Putamen (tissue), 1 donor: ENCODE results near the gene MON2.

Experiments used
- DNase-seq: peaks from one replicate; pipeline ENCODE4 v3.0.0-alpha.2; 2016; ENCODE audit warnings: low spot score

Gene MON2

DNA sequence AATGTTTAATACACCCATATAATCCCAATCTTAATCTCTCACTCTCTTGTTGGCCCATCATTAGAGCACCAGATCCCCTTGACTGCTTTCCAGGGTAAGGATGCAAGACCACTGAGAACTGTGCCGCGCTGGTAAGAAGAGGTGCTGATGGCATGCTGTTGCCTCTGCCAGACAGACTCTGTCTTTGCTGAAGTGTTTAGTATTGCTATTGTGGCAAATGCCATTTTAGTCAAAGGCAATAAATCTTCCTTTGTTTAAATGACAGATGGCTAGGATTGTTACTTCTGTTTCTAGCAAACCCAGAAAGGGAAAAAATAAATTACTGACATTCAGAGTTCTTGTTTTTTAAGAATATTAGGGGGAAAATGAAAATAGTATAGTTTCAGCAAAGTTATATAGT lies 152.3 kb downstream of the MON2 start:
- DNase-seq, result no peak

DNA sequence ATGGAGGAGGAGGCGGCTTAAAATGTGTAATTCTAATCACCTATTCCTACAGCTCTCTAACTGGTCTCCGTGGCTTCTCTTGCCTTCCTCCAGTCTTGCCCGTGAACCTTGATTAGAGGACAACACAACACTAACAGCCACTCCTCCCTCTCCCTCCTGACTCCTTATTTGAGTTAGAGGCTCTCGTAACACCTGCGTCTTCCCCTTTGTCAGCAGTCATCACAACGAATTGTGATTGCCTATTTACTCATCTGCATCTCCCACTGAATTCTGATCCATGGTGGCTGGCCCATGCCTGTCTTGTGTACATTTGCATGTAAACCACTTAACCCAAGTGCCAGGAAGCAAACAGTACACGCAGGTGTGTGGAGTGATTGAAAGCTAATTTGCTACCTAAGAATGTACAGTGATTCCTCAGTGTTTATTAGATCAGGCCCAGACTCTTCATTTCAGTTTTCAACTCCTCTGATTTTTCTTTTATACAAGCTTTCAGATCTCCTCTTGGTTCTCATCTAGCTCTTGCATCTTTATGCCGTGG lies 154.5 kb downstream of the MON2 start:
- no peak for DNase-seq

GRCh38 chr12:62622177-62622576 lies 155.6 kb downstream of the MON2 start:
- no peak for DNase-seq

- DNase-seq, result no peak
Observed at GRCh38 chr12:62625228-62625627, 158.6 kb downstream of the MON2 start.

- DNase-seq, result no peak
Observed at GRCh38 chr12:62627181-62627580, 160.6 kb downstream of the MON2 start.

DNA sequence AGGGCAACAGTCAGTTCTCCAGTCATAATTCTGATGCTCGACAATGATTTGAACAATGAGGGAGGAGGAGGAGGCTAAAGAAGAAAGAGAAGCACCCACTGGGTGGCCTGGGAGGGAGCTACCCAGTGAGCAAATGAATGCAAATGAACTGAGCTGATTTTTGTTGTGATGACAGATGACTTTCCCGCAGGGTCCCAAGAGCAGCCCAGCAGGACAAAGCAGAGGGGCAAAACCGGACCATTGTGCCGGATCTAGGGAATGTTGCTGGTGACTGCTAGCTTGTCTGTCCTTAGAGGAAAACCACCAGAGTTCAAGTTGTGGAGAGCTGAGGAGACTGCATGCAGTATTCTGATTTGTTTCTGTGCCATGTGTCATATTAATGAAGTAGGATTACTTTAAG lies 162.8 kb downstream of the MON2 start:
- DNase-seq, result no peak

DNA sequence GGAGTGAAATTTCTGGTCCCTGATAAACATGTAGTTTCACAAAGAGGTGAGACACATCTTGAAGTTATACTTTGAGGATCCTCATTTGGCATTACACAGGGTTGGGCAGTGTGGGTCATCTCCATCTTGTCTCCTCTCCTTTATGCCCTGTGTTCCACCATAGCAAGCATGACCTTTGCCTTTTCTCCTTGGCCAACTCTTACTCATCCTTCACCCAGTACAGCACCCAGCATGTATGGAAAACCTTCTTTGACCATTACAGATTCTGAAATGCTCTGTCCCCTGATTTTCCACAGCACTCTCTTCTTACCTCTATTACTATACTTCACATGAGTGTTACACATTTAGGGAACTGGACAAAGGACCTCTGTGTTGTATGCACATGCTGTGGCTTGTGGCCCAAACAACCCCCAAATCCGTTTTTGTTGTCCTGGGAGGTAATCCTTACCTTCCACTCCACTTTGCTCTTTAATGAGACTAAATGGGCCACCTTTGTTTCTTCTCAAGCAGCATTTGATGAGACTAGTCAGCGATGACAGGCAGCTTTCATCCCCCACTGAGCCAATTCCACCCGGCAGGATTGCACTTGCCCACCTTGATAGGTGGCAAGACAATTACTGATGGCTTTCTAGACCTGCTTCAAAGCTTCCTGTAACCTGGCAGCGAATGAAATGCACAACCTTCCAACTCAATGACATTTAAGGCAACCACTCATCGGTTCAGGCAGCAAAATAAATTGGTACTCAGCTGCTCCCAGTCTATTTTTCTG lies 163.5 kb downstream of the MON2 start:
- no peak for DNase-seq

DNA sequence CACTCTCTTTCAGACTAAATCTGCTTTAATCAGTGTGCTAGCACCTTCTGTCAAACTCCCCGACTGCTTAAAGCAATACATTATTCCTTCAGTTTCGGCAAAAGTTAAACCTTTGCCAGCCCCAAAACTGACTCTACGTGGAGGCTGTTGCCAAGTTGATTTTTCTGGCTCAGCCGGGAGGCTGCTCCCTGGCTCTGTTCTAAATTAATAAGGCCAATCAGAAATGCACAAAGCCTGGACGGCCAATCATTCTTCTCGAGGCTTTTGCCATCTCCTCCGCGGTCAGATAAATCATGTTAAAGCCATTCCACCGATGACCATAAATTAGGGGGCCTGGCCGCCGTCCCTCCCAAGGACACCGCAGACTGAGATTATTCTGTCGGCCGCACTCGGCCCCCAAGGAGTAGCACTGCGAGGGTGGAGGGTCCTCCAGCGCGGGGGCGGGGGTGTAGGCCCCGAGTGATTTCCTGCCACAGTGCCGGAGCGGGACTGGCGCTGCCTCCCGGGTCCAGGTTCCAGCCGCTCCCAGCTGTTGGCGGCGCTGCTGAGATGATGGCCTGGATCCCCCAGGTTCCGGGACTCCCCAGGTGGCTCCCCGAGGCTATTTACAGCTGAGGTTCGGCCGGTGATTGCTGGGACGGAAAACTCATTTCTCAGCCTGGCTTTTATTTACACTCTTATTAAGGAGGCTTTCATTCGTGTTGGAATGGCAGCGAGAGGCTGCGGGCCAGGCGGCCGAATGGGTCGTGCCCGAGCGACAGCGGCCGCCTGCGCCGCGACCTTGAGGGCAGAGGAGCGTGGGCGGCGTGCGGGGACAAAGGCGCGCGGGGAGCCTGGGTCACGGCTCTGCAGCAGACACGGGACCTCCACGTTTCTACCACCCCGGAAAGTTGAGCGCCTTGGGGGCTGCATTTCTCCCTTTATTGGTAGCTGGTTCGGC lies 165.1 kb downstream of the MON2 start:
- DNase-seq, result peak; percentile 52

- peak; percentile 34 for DNase-seq
Observed at GRCh38 chr12:62632411-62632918, 165.8 kb downstream of the MON2 start.

GRCh38 chr12:62635649-62636048 lies 169.0 kb downstream of the MON2 start:
- DNase-seq, result no peak

GRCh38 chr12:62637679-62638078 lies 171.1 kb downstream of the MON2 start:
- no peak for DNase-seq

DNA sequence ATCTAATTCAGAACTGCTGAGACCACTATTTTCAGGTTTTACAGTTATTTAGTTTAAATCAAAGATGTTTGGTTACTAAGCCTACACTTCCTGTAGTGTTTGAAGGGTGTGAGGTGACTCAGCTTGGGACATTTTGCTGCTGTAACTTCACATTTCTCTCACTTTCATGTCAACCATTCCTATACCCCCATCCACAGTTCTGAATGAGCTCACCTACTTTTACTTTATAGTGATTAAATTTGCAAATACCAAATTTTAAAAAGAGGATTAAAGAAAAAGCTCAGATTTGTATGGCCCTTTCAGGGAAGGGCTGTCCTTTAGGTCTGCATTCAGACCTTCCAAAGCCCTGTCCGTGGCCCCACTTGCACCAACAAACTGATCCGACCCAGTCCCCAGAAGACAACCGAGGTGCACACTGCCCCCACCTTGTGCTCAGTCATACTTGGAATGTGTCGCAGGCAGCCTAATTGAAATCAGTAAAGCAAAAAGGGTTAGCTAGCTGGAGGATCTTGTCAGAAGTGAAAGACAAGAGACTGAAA lies 174.4 kb downstream of the MON2 start:
- DNase-seq, result no peak

DNA sequence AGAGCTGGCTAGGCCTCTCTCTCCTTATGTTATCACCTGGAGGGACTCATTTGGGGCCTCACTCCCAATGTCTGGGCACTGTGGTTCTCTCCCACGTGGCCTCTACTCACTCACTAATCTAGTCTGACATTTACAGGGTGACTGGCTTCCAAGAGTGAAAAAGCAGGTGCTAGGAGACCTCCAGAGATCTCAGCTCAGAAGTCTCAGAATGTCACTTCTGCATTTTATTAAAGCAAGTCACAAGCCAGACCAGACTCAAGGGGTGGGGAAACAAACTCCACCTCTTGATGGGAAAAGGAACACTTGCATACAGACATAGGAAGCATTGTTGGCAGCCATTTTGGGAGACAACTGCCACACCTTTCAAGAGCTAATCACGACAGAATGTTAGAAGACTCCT lies 175.9 kb downstream of the MON2 start:
- DNase-seq, result no peak

- no peak for DNase-seq
Observed at GRCh38 chr12:62643486-62643885, 176.9 kb downstream of the MON2 start.

DNA sequence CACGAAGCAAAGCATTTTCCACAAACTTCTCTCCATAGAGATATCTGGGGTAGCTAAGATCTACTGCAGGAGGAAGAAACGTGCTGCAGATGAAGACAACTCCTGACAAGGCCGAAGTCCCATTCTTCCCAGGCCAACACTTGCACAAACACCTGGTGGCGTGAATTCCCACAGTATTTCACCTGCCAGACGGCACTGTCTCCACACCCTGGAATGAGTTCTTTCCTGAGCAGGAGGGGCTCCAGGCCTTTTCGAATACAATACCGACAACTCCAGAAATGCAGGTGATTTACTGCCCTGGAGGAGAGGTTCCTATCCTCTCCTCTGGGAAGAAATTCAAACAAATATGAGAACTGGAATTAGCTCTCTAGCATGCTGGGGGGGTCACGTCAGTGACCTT lies 179.9 kb downstream of the MON2 start:
- DNase-seq, result no peak

DNA sequence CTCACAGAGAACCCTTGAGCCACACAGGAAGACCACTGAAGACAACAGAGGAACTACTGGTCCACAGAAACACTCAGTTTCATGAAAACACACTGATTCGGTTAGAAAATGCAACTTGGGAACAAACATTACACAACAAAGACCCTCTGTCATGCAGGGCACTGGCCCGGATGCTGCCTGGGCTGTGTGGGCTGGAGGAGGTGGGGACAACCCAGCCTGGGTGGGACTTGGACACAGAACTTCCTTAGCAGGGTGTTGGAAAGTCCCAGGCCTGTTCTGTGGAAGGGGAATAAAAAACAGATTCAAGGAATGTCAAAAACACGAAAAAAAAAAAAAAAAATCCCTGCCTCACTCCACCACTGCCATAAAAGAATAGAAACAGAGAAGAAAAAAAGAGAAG lies 181.0 kb downstream of the MON2 start:
- DNase-seq, result peak; percentile 66

- DNase-seq, result no peak
Observed at GRCh38 chr12:62649412-62650138, 182.9 kb downstream of the MON2 start.
